Fibroblast of lung (primary cell): Measurements from ENCODE around the gene ZCCHC14.

Experiments used
- CTCF ChIP-seq, 2 donors: IDR thresholded peaks in 1 of 2; conservative IDR thresholded peaks in 1 of 2; 1 replicate in 1 of 2; 2 replicates in 1 of 2; pipeline ENCODE4 v1.5.1; 2011 to 2012; ENCODE audit warnings: low read length in 2 of 2, control low read depth in 1 of 2, inconsistent platforms in 1 of 2, low read depth in 1 of 2, mild to moderate bottlenecking in 1 of 2
- EZH2 ChIP-seq: IDR thresholded peaks from 2 replicates; pipeline ENCODE4 v1.5.1; 2012; ENCODE audit warnings: low read length, control low read depth, mild to moderate bottlenecking; ENCODE audit errors: missing control alignments

DNA sequence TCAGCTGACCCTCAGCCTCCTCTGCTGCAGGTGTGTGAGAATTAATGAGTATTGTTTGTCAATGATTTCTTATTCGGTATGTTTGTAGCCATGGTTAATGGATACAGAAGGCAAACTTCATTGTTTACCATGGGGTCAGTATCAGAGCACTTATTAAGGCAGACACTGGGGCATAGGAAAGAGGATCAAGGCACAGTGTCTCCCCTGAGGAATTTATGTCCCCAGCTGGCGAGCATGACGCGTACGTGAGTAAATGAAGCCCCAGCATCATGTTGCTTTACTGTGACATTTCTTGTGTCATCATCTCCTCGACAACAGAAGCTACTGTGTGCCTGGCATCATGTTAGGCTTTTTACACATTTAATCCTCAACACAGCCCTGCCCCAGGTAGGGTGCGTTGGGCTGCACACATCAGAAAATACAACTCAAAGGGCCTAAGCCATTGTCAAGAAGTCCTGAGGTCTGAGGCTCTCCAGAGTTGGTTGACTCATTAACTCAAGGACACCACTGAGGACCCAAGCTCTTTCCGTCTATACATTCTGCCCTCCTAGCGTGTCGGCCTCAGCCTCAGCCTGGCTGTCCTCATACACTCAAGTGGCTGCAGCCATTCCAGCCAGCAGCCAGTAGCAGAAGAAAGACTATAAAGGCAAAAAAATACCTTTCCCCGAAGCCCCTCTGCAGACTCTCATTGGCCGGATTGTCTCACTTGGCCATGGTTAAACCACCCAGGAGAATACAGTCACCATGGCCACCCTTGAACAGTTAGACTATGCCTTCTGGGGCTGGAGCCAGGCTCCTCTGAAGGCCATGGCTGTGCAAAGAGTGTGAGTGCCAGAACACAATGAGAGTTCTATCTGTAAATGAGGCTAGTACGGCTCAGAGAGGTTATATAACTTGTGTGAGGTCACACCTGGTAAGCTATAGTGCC, 13.9 kb upstream of the ZCCHC14 start:
- TF ChIP-seq CTCF (conservative IDR thresholded peaks at IDR 0.05 in 1 of 2, IDR thresholded peaks at IDR 0.05 in 1 of 2; ENCODE audit: low read depth in 1 of 2, low read length in 2 of 2) (no peak), EZH2 (no peak)
